GM12874 (cell line): ENCODE data around the gene OSBPL8.

Experiments
- CTCF ChIP-seq: IDR thresholded peaks from 2 replicates; pipeline ENCODE4 v1.5.1; 2011; ENCODE audit warnings: low read depth, mild to moderate bottlenecking, control low read depth, low read length, moderate library complexity; ENCODE audit not compliant: insufficient read depth

The OSBPL8 gene

GRCh38 chr12:76308866-76309265 is 250.7 kb downstream of the OSBPL8 start:
- no peak for TF ChIP-seq CTCF

- no peak for TF ChIP-seq CTCF
These were observed 252.5 kb downstream of the OSBPL8 start for GRCh38 chr12:76307083-76307482.

- no peak for TF ChIP-seq CTCF
These were observed 255.5 kb downstream of the OSBPL8 start for GRCh38 chr12:76303989-76304460.

GRCh38 chr12:76303365-76303764 is 256.2 kb downstream of the OSBPL8 start:
- TF ChIP-seq CTCF: no peak
